DMS153 treated with DMSO at 0.1 percent for 48 hours (cell line): ENCODE measurements around the gene VOPP1.
"Not testable (repeated sequence)": the region's sequence is repeated elsewhere in the genome, so short reads cannot be mapped to it uniquely, and the experiment has no call there.

Experiments used
- DNase-seq: peaks from one replicate; lab custom pipeline; 2025; ENCODE audit not compliant: unreplicated experiment; lab: John Stamatoyannopoulos, UW

The VOPP1 gene

GRCh38 chr7:55471594-55471993, 100.7 kb downstream of the VOPP1 start:
- DNase-seq = not testable (repeated sequence)

GRCh38 chr7:55470261-55470660, 102.0 kb downstream of the VOPP1 start:
- DNase-seq = no peak

GRCh38 chr7:55469721-55470120, 102.6 kb downstream of the VOPP1 start:
- no peak for DNase-seq

- DNase-seq = no peak
Observed at GRCh38 chr7:55469271-55469681, 103.0 kb downstream of the VOPP1 start.

- DNase-seq = no peak
Observed at GRCh38 chr7:55468495-55468894, 103.8 kb downstream of the VOPP1 start.

GRCh38 chr7:55467047-55467593, 105.2 kb downstream of the VOPP1 start:
- DNase-seq = no peak

- no peak for DNase-seq
Observed at GRCh38 chr7:55465691-55466090, 106.6 kb downstream of the VOPP1 start.

GRCh38 chr7:55464422-55464821, 107.9 kb downstream of the VOPP1 start:
- DNase-seq = no peak

DNA sequence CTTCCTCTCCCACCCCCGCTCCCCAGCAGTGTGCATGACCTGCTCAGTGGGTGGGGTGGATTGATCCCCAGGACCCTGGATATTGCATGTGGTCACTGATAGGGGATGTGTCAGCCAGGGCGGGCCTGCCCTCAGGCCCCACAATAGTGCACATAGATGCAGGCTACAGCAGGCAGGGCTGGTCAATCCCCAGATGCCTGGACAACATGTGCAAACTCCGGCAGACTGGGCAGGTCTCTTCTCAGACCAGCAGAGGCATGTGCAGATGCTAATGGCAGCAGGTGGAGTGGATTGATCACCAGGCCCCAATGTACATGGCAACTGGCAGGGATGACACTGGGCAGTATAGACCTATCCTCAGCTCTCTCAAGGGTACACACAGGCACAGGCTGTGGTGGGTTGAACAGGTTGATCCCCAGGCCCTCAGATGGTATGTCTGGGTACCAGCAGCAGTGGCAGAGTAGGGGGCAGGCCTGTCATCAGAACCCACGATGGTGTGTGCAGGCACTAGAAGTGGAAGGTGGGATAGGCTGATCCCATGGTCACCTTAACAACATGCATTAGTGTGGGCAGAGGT, 108.5 kb downstream of the VOPP1 start:
- DNase-seq = no peak

DNA sequence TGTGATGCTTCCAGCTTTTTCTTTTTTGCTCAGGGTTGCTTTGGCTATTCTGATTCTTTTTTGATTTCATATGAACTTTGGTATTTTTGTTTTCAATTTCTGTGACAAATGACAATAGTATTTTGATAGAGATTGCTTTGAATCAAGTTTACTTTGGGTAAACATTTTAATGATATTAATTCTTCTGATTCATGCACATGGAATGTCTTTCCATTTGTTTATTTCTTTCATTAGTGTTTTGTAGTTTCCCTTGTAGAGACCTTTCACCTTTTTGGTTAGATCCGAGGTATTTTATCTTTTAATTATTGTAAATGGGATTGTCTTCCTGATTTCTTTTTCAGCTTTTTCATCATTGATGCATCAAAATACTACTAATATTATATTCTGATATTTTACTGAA, 114.0 kb downstream of the VOPP1 start:
- DNase-seq = no peak

DNA sequence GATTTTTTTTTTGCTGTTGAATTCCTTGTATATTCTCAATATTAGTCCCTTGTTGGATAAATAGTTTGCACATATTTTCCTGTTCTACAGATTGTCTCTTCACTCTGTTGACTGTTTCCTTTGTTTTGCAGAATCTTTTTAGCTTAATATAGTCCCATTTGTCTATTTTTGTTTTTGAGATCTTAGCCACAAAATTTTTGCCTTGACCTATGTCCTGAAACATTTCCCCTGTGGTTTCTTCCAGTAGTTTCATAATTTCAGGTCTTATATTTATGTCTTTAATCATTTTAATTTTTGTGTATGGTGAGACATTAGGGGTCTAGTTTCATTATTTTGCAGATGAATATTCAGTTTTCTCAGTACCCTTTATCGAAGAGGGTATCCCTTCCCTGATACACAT, 114.5 kb downstream of the VOPP1 start:
- DNase-seq = no peak

GRCh38 chr7:55452971-55453370, 119.3 kb downstream of the VOPP1 start:
- DNase-seq = no peak

DNA sequence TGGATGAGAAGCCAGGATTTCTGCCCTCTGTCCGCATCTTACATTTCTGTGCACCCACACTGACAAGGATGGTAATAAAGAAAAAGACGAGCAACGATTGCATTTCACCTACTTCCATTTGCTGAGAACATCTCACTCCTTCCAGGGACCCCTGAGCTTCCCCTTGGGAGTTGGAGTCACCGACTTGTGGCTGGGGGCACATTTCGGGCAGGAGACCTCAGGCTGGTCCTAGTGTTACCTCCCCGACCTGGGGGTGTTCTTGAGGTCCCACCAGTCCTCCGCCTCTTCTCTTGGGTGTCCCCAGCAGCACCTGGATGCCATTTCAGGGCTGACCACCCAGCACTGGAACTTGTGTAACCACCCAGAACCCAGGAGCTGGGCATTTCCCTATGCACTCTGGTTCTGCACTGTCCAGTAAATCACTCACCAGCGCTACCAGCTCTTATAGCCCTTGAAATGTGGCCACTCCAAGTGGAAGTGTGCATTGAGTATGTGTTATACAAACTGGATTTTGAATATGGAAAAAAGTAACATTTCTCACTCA, 122.2 kb downstream of the VOPP1 start:
- DNase-seq = no peak

DNA sequence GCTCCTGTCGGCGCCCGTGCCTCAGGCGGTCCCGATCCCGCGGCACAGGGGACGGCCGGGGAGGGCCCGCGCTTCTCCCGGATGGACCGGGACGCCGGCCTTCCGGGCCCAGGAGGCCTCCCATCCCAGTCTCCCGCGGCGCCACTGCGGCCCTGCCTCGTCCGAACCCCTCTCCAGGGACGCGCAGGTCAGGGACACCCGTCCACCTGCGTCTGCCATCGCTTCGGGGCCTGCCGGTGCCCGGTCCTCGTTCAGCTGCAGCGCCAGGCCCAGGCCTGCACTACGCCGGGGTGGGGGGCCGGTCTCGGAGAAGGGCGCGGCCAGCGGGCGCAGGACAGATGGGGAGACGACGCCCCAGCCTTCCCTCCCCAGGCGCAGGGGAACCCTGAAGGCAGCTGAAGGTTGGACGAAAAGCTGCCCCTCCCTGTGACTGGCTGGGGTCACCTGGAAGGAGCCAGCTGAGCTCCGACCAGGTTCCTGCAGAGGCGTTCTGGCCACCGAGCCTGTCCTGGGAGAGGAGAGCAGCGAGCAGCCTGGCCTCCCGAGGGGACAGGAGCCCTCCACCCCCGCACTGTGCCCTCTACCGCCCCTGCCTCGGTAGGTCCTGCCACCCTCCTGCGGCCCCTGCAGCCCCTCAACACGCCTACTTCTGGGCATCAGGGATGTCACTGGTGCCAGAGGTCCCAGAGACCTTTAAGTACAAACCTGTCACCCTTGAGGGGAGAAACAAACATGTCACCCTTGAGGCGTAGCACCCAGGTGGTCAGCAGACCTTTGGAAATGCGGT, 122.9 kb downstream of the VOPP1 start:
- no peak for DNase-seq

DNA sequence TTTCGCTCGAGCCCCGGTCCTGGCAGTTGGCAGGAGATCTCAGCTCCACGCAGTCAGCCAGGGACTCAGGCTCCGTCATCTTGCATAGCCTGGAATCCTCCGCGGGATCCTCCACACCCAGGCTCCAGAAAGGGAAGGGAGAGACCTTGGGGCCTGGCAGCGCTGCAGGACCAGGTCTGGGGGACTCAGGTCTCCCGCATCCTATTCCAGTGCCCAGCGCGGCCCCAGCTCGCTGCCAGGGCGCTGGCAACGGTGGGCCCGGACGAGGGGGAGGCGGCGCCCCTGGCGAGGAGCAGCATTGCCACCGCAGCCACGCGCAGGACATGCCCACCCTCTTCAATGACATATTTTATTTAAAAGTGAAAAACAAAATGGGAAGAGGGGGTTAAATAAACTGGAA, 123.8 kb downstream of the VOPP1 start:
- DNase-seq = no peak

GRCh38 chr7:55444786-55445185, 127.5 kb downstream of the VOPP1 start:
- DNase-seq = no peak

DNA sequence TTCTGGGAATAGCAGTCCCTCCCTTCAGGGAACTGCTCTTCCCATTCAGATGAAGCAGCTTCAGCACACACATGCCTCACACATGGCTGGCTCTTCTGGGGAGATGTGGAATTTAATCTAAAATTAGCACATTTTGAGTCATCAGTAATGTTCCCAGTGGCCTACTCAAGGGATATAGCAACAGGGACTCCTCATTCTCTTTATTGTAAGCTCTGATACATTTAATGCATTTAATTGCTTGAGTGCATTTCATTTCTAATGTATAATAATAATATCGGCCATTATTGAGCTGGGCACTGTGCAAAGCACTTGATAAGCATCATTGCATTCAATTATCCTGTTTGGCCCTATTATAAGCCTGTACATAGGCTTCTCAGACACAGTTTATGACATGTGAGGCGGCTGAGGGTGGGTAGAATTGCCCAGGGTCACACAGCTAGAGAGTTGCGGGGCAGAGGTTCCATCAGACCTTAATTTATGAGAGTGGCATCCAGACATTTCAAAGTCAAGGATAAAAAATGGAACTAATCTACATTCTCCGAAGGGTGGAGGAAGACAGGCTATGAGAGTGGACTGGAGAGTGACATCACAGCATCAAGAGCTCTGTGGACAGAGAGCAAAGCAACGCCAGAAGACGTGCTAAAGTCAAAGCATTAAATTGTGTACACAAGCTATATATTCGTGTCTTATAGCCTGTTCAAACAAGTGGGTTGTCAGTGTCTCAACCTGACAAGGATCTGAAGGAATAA, 130.4 kb downstream of the VOPP1 start:
- DNase-seq = no peak

GRCh38 chr7:55441002-55441401, 131.3 kb downstream of the VOPP1 start:
- DNase-seq = no peak

DNA sequence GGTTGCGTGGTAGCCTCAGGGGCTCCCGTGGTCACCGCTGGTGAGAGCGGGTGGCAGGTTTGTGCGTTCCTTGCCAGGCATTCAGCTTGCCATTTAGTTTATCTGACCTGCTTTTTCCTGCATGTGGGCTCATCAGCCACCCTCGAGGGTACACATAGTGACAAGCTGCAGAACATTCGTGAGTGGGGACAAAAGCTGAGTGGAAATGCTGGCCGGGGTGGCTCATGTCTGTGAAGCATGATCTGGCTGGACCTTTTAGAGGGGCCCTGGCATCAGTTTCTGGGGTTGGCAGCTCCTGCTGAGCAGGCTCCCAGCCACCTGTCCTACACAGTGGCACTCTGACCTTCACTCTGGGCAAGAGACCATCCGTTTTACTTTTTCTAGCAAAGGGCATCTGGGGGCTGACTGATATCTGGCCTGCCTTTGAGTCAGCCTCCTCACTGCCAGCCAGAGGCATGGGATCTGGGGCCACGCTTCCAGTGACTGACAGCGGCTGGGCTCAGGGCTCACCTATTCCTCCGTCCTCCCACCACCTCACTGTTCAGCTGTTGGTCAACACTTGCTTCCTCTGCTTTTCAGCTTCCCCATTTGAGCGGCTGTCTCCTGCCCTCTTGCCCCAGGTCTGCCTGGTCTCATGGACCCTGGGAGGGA, 132.1 kb downstream of the VOPP1 start:
- no peak for DNase-seq

- DNase-seq = no peak
Observed at GRCh38 chr7:55439627-55440026, 132.7 kb downstream of the VOPP1 start.
